ENCODE data around the gene BNC2.

BNC2 gene

DNA sequence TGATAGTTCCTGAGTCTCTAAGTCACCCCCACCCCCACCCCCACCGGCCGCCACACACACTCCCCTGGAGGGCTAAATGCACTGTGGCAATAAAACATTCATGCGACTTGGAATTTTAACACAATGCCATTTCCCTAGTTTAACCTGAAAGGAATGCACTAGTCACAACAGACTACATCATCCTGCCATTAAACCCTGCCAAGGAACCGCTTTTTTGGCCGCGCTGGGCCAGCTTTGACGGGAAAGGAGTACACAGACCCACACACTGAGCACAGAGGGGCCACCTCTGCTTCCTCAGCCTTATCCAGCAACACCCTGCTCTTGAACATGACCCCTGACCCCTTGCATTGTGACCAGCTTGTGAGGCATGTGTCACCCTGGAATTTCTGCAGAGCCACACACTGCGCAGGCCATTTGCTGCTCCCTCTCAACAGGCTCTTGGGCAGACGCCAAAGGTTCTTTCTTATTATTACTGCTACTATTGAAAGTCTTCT, 165.3 kb downstream of the BNC2 start:
- DNase-seq = no peak

DNA sequence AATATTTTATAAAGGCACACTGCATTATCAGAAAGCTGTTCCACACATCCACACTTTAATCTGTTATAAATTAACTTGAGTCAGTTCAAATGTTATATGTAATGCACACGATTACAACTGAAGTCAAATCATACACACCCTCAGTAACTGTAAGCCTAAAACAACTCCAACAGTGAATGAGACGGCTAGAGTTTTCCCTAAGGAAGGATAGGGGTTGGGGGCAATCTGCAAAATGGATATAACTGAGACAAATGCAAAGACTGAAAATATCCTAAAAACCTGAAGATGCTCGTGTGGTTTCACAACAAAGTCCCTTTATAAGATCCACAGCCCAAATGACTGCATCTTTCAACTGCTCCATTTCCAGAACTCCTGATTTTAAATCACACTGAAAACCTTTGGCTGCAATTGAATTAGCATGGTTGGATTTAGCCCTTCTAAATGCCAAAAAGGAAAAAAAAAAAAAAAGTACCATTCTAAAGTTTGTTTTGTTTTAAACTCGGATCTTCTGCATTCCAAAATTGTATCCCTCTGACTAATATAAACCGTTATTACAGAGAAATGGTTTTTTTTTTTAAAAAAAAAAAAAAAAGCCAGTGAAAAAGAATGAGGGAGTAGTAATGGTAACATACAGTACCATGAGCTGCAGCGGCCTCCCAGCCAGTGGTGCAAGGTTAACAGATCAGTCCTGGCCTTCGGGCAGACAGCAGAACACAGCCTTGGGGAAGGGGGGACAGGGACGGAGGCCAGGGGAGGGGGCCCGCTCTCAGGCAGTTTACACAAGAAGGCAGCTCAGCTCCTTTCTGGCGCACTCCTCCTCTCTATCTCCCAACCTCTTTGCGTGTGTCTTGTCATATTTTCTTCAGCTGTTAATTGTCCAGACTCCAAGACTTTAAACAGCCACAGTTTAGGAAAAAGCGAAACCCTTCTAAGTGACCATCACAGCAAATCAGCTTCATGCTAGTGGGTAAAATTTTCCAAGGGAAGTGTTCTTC, 166.1 kb downstream of the BNC2 start:
- DNase-seq = no peak

DNA sequence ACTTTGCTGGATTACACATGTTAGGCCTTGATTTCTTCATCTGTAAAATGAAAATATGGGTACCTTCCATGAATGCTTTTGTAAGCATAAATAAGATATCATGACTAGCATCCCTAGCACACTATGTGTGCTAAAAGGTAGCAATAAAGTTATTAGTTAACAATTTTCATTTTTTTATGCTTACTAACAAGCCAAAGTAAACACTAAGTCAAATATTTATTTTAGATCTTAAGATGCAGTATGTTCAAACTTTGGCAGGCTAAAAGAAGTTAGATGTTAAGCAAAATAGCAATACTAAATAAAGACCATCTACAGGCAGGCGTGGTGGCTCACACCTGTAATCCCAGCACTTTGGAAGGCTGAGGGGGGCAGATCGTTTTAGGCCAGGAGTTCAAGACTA, 169.1 kb downstream of the BNC2 start:
- no peak for DNase-seq

DNA sequence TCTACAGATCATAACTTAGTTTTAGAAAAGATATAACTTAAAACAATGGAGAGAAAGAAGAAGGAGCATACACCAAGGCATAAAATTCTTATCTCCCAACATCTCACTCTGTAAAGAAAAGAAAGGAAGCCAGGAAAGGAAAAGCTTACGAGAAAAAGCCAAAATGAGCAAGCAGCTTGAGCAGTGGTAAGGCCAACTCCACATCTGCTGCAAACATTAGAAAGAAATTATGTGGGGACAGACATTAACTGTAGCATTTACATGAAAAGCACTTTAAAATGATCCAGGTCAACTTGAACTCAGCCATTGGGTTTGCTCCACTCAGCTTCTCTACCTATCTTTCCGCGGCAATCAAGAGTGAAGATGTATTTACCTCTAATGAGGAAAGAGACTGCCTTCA, 176.9 kb downstream of the BNC2 start:
- DNase-seq = no peak

DNA sequence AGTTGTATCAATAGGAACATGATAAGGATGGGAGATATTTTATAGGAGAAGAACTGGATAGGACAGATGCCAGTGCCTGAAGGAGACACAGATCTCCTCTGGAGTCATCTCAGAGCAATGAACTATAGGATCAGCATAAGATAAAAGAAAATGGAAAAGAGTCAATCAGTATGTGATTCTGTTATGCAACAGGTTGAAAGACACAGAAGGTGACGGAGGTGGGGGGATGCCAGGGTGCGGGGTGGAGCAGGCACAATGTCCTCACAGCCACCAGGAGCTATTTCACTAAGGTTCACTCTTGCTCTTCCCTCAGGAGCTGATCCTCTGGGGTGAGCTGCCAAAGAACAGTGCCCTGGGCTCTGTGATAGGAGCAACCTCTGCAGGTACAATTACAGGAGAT, 179.8 kb downstream of the BNC2 start:
- DNase-seq = no peak

DNA sequence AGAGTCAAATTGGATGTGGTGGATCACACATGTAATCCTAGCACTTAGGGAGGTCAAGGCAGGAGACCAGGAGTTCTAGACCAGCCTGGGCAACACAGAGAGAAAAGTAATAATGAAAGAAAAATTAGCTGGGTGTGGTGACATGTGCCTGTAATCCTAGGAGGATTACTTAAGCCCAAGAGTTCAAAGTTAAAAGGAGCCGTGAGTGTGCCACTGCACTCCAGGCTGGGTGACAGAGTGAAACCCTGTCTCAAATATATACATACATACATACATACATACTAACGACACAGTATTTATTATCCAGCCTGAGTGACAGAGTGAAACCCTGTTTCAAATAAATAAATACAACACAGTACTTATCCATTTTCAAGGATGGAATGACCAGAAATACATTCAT, 180.3 kb downstream of the BNC2 start:
- DNase-seq = no peak

DNA sequence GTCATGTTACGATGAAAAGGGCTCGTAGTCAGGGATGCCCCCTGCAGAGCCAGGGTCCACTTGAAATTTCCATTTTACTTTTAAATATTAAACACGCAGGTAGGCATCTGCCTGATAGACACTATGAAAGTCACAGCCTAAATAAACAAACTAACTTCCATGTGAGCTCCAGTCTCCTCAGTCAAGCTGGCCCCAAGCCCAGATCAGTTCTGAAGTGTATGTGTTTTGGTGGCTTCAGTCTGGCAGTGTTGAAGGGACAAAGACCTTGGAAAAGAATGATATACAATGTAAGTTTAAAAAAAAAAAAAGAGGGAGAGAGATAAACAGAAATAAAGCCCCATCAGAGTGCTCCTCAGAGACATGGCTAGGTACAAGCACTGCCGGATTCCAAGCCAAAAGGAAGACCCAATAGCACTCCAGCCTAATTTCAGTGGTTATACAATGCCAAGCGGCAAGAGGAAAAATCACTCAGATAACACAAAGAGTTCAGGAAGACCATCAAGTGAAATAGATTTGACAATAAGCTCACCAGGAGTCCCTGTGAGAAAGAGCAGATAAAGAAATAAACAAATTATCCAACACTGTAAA, 181.0 kb downstream of the BNC2 start:
- no peak for DNase-seq

DNA sequence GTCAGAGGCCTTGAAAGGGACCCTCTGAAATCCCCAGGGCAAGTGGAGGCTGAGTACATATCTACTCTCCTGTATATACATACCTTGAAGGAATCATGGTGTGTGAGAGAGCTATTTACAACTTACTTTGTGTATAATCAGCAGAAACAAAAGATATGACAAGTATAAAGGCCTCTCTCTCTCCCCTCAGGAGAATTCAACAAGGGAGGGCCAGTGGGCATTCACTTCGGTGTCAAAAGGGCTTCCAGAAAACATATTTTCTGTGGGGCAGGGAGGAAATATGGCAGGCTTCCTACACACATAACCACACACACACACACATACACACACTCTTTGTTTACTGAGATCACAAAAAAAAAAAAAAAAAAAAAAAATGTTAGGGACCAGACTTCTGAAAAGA, 181.7 kb downstream of the BNC2 start:
- no peak for DNase-seq

DNA sequence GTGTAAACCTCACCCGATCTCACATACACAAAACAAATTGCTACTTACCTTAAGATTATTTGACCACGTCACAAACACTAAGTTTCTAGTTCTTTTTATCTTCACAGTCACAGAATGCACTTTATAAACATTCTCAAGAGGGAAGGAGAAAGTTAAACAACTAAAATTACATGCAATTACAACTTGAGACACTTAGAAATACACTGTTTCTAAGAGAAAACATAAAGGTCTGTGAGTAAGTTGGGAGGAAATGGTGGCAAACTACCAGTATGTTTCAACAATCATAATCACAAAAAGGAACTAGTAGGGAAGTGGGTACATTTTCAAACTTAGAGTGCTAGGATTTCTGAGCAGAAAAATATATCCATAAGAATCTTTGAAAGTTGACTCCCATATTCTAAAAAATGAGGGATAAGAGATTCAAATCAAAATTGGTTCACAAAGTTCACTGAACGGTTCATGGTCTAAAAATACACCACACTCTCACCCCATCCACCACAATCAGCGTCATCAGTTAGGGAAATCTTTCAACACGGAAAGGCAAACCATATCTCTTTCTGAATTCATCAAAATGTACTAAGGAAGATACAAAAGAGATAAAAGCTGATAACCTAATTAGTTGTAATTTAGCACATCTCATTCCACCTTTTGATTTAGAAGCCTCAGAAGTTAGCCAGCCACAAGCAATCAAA, 182.6 kb downstream of the BNC2 start:
- no peak for DNase-seq

DNA sequence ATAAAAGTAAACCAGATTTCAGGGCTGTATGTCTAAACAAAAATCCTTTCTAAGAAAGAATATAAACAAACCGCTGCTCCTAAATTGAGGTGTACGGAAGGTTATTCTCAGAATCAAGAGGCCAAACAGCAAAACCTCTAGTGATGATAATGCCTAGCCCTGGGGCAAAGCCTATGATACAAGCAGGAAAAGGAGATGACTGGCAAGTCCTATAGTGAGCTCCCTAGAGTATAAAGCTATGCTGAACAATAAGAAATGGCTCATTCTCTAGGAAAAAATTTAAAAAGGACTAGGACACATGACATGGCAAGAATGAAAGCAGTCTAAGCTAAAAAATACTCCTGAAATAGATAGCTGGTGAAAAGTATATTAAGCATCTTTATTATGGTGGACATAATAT, 187.1 kb downstream of the BNC2 start:
- DNase-seq = no peak

DNA sequence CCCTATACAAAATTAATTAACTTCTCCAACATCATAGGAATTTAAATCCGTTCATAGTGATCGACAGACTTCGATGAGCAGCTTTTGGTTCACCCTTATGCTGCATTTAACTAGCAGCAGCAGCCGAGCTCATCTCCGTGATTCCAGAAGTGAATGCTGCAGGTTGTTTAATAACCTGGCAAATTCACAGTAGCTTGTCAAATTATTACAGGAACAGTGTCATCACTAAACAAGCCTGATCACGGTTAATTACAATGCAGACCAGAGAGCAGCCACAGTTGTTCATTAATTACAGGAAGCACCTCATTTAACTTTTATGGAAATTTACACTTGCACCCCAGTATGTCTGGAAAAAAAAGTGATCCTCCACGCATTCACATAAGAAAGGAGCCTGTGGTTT, 188.2 kb downstream of the BNC2 start:
- no peak for DNase-seq

DNA sequence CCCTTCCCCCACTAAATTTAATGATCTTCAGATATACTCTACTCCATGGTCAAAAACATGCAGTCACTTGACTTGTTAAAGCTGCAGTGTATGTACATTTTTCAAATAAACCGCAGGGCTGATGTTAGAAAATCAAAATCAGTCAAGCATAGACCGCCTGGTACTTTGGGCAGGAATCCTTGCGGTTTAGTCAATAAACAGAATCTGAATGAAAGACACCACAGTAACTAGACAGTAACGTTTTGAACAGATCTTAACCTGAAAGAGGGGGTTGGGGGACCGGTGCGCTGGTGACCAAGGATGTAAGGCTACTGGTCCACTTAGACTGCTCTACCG, 188.8 kb downstream of the BNC2 start:
- no peak for DNase-seq

DNA sequence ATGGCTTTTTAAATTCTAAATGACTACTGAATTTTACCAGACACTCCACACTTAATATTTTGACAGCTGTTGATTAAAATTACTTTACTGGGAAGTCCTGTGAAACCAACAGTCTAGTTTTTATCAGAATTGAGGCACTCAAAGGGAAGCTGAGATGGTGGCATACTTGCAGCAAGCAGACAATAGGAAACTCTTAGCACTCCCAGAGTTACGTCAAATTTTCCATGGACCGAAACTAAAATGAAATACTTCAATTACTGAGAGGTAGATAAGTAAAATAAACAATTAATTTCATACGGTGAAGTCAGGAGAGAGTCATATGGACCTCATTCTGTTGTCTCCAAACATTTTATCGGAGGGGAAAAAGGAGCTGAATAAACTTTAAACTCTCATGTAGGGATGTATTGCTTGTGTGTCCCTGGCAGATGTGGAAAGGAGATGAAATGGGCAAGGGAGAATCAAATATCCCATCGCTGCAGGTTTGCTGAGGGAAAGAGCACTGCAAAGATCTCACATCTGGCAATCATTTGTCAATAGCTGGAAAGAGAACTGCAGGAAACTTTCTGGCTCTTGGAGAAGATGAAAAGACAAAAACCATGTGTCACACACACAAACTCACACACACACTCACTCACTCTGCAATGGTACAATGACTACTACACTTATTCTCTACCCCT, 189.4 kb downstream of the BNC2 start:
- no peak for DNase-seq

DNA sequence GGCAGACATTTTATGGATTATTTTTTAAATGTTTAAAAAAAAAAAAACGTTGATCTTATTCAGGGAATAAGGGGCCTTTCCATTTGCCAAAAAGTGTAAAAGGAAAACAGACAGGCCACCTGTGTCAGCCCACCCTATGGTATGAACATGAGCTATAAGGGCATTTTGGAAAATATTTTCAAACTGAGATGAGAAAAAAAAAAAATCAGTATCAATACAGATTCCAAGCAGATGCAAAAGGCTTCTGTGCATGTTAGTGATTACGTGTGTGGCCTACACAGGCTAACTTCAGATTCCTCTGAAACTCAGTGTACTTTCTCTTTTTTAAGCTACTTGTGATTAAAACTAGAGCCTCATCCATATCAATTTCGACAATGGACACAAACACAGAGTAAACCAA, 189.9 kb downstream of the BNC2 start:
- no peak for DNase-seq

DNA sequence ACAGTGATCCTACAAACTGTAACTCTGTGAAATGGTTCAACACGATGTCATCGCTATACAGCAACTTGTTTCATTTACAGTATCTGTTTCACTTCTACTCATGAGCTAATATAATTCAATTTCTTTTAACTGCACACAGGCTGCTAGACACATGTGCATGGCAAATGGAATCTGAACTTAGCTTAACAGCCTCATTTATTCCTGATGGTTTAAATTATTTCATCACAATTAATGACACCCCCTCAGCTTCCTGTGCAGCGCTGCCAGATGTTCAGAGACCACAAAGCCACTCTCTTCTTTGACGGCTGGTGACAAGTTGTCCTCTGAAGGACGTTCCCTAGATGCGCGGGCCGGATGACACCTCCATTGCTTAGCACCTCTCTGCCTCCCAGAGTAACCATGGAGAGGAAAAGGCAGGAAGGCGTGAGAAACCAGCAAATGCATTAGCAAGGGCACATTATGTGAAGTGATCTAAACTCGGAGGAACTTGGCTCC, 191.1 kb downstream of the BNC2 start:
- DNase-seq = no peak

DNA sequence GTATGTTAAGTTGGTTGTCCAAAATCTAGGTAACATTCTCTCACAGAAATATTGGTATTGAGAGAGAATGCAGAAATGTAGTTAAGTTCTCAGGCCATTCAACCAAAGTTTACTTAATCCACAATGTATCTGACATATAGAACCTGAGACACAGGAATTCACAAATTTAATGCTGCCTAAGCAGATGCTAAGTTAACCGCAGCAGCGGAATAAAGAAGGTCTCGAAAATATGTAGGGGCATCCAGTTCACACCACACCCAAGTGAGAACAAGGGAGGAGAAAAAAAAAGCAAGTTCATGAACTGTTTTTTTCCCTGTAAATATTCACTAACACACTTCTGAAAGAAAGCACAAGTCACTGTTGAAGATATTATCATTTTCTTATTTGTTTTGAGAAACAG, 194.0 kb downstream of the BNC2 start:
- DNase-seq = no peak

DNA sequence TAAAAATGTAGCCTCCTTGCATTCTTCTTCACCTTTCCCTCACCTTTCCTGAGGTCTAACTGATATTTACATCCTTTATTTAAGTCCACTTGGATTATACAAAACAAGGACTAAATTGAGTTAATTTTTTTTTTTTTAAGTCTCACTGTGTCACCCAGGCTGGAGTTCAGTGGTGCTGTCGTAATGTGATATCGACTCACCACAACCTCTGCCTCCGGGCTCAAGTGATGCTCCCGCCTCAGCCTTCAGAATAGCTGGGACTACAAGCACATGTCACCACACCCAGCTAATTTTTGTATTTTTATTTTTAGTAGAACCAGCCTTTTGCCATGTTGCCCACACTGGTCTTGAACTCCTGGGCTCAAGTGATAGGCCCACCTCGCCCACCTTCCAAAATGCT, 195.3 kb downstream of the BNC2 start:
- DNase-seq = no peak

DNA sequence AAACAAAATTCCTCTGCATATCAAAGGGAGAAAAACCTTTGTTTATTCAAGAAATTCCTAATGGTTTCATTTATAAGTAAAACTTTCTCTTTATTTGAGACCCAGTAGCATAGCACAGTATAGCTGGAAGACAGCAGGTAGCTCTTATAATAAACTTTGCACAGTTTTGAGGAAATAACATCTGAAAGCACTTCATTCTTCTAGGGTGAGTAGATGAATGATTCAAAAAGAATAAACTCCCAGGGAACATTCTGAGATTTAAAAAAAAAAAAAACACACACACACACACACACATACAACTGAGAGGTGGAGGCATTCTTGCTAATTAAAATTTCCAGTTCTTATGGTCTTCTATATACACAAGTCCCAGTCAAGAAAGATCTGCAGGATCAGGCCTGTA, 197.3 kb downstream of the BNC2 start:
- DNase-seq = no peak

DNA sequence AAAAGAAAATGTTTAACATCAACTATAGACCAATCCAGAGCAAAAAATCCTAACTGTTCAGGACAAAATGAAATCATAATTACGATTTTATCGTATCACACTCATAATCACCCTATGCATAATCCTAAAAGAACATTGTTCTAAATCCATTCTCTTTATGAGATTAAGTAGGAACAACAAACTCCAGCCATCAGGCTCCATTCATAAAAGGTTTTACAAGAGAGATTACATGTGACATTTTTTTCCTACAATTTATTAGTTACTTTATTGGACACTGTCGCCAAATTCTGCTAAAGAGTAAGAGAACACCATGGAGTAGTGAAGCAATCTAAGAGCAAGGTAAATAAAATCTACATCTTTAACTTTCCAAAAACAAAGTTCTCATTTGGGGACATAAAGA, 198.0 kb downstream of the BNC2 start:
- no peak for DNase-seq

DNA sequence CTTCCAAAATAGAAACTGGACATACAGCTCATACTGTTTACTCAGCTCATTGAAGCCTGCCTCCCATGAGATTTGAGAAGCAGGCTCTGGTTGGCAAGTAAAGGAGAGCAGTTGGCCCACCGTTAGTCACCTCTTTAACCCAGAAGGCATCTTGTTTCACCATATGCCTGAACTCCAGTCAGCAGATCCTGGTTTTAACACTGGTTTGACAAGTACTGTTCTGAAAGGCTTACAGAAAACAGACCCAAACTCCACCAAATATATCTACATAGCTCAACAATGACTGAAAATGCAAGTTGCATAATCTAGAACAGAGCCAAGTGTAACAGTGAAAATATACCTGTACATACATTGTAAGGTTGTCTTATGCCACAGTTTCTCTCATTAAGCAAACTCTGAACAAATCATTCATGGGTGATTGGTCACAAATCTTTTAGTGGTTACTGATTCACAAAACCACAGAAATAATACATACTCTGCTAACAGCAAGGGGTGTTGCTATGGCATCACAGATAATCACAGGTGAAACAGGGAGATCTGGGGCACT, 198.8 kb downstream of the BNC2 start:
- no peak for DNase-seq

DNA sequence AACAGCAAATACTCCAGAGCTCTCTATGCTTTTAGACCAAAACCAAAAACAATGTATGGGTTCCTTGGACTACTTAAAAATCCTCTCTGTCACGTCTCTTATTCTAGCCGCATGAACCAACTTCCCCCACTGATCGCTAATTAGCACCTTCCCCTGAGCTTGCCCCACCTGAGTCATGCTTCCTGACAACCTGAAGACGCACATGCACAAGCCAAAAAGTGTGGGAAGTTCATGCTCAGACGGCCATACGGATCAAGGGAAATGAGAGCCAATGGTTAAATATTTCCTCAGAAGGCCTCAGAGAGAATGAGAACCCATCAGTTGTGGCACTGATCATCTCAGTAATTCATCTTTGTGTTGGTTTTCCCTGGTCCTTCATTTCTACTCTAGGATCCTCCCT, 199.7 kb downstream of the BNC2 start:
- no peak for DNase-seq

DNA sequence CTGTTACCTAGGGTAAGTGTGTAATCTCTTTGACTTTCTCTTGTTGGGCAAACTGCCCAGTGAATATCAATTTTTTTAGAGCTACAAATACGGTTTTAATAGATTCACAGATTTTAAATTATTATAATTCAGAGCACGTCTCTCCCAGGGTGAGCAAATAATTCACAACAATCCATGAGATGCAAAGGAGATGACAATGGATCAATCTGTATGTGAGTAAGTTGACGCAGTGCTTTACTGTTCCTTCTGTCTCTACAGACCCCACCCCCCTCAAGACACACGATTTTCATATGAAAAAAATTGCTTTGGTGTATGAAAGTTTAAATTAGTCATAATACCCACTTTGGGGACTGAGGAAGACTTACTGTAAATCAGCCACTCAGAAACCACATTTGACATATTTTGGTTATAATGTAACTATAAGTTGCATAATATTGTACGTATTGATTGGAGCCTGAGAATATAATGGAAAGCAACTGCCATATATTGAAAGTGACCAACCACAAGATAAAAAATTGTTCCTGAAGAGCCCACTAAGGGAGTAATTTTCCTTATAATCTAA, 201.7 kb downstream of the BNC2 start:
- DNase-seq = no peak

DNA sequence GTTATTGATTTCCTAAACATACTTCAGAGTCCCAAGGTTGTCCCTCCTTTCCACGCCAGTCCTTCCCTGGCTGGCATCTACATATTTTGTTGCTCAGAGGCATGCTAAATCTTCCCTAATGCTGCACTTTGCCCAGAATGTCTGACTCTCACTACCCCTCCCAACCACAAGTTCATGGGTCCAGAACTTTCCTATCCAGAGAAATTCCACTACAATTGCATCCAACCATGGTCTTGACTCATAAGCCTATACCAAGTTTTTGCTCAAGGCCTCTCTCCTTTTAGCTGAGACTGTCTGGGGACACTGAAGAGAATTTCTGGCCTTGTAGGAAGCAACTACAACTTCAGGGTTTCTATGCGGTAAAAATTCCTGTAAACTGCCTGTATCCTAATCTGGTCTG, 206.3 kb downstream of the BNC2 start:
- DNase-seq = no peak
